CD8-positive, alpha-beta memory T cell (primary cell): ENCODE results near the gene OSBPL7. TPM values are rescaled to one million over a fixed set of nuclear protein-coding genes. Genes with fewer than 3 reads are reported as not detected.

ENCODE experiments used
- CTCF ChIA-PET: fragments of 350-600 bp; sonication (Branson Sonifier 250); formaldehyde crosslinking; loops from one replicate; lab custom pipeline; 2021; ENCODE audit warnings: antibody characterized with exemption; lab: Charles Lee
- POLR2A ChIA-PET: fragments of 350-600 bp; sonication (Branson Sonifier 250); formaldehyde crosslinking; loops from one replicate; lab custom pipeline; 2021; ENCODE audit warnings: antibody characterized with exemption; lab: Charles Lee
- DNase-seq, 5 donors: peaks; one replicate each; pipeline versions ENCODE4 v3.0.0 to v3.0.0-alpha.2; 2020 to 2022; ENCODE audit warnings: mixed read lengths in 1 of 5
- H3K27ac ChIP-seq: one replicate; pipeline ENCODE4 v1.7.0; 2013; ENCODE audit warnings: low read depth, mild to moderate bottlenecking, low read length, moderate library complexity
- H3K27me3 ChIP-seq: 2 replicates; pipeline ENCODE4 v1.7.0; 2013; ENCODE audit warnings: low read length, mild to moderate bottlenecking; ENCODE audit not compliant: insufficient read depth, poor library complexity, severe bottlenecking
- H3K36me3 ChIP-seq: 2 replicates; pipeline ENCODE4 v1.7.0; 2013; ENCODE audit warnings: mild to moderate bottlenecking, low read length, moderate library complexity; ENCODE audit not compliant: insufficient read depth
- H3K4me1 ChIP-seq: 2 replicates; pipeline ENCODE4 v1.7.0; 2013; ENCODE audit warnings: mild to moderate bottlenecking, low read length, moderate library complexity; ENCODE audit not compliant: insufficient read depth
- H3K4me3 ChIP-seq: 2 replicates; pipeline ENCODE4 v1.7.0; 2013; ENCODE audit warnings: mild to moderate bottlenecking, low read length
- H3K9me3 ChIP-seq: 2 replicates; pipeline ENCODE4 v1.7.0; 2013; ENCODE audit warnings: mild to moderate bottlenecking, low read length
- H3K27ac Mint-ChIP-seq, 8 donors: one replicate each; pipeline ENCODE4 v1.8.0; 2020 to 2021; ENCODE audit warnings: mixed read lengths in 8 of 8, mild to moderate bottlenecking in 6 of 8, inconsistent platforms in 3 of 8, moderate library complexity in 3 of 8
- H3K27me3 Mint-ChIP-seq, 2 donors: one replicate each; pipeline ENCODE4 v1.8.0; 2020 to 2021; ENCODE audit warnings: mixed read lengths in 2 of 2, mild to moderate bottlenecking in 1 of 2, moderate library complexity in 1 of 2
- H3K36me3 Mint-ChIP-seq, 3 donors: one replicate each; pipeline ENCODE4 v1.8.0; 2020 to 2021; ENCODE audit warnings: mixed read lengths in 3 of 3, inconsistent platforms in 1 of 3, mild to moderate bottlenecking in 1 of 3
- H3K4me1 Mint-ChIP-seq, 3 donors: one replicate each; pipeline ENCODE4 v1.8.0; 2020 to 2021; ENCODE audit warnings: mixed read lengths in 3 of 3, inconsistent platforms in 1 of 3, mild to moderate bottlenecking in 1 of 3
- H3K4me3 Mint-ChIP-seq, 7 donors: one replicate each; pipeline ENCODE4 v1.8.0; 2020 to 2021; ENCODE audit warnings: mixed read lengths in 7 of 7, mild to moderate bottlenecking in 6 of 7, moderate library complexity in 4 of 7, inconsistent platforms in 2 of 7
- H3K9me3 Mint-ChIP-seq, 5 donors: one replicate each; pipeline ENCODE4 v1.8.0; 2020 to 2022; ENCODE audit warnings: mixed read lengths in 5 of 5, mild to moderate bottlenecking in 3 of 5, moderate library complexity in 2 of 5, inconsistent platforms in 1 of 5
- polyA plus RNA-seq: library from polyadenylated mRNA; unstranded; fragments of 300-500 nt; fragmentation: Illumina TruSeq; gene quantifications from one replicate; pipeline ENCODE4 v1.2.3, GENCODE V29; 2021
- total RNA-seq, 2 experiments: library from RNA; stranded (reverse); gene quantifications; one replicate each; pipeline ENCODE4 v1.2.3, GENCODE V29; 2021

The OSBPL7 gene
- total and polyA plus RNA-seq, 3 experiments from 2014 or later: 11.0 to 17.5 (median 16.9) TPM

DNA sequence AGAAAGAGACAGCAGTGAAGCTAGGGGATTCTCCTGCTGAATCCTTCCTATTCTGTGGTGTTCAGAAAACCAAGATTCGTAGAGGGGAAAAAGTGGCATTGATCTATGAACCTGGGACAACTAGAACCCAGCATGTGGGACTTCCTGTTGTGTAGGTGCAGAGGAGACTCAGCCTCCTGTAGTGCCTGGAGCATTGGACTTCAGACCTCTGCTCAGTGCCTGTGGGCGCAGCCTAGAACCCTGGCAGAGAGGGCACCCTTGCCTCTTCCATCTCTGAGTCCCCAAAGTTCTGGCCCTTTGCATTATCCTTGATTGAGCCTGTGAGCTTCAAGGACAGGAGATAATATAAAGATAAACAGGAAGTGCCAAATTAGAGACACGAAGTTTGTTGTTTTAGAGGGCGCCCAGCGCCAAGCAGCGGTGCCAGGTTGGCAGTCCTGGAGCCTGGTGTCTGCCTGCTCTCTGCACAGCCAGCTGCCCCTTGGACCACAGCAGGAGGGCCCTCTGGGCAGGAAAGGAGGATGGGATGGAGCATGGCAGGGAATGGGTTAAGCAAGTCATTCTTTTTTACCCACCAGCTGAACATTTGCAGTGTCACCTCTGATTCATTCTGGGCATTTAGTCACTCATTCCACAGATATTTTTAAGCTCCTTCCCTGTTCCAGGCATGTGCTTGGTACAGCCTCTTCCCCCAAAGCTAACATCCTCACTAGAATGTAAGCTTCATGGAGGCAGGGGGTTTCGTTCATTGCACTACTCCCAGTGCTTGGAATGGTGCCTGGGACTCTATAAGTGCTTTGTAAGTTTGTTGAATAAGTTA, 41.2 kb upstream of the OSBPL7 start:
- Mint-ChIP-seq H3K9me3 (no peaks in the 10 kb centered on the region), H3K27me3 (peaks cover 11 to 33% of the 10 kb centered on the region in 2 donors), H3K27ac (no peak overlapping the region), H3K4me3 (no peak overlapping the region), H3K36me3 (peaks cover 0 to 2% (median 0%) of the 10 kb centered on the region in 3 donors), H3K4me1 (peaks cover 0 to 3% (median 0%) of the 10 kb centered on the region in 3 donors)
- POLR2A ChIA-PET: no interaction called here
- peaks cover 17% of the 10 kb centered on the region for H3K4me1 ChIP-seq
- no peak for DNase-seq
- no peak overlapping the region for H3K4me3 ChIP-seq
- no peaks in the 10 kb centered on the region for H3K27me3 ChIP-seq
- CTCF ChIA-PET: interaction anchor here (3.9 kb wide), 1 partner anchor 21 kb away, joined by 15 read pairs; the partner anchor contains the start of gene SCRN2
- H3K27ac ChIP-seq: no peak overlapping the region
- H3K9me3 ChIP-seq: no peaks in the 10 kb centered on the region
- H3K36me3 ChIP-seq: no peaks in the 10 kb centered on the region

DNA sequence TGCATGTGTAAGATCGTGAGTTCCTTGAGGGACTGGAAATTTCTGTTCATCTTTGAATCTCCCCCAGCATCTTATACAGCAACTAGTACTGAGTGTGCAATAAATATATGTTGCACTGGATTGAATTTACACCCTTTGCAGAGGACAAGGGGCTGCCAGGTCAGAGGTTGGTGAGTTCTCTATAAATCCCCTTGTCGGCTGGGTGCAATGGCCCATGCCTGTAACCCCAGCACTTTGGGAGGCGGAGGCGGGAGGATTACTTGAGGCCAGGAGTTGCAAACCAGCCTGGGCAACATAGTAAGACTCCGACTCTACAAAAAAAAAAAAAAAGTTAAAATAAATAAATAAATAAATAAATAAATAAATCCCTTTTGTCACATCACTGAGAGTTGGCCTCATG, 38.8 kb upstream of the OSBPL7 start:
- DNase-seq: no peak
- no peak overlapping the region for H3K27ac Mint-ChIP-seq
- peaks cover 14 to 39% of the 10 kb centered on the region in 2 donors for H3K27me3 Mint-ChIP-seq
- CTCF ChIA-PET: interaction anchor here (3.9 kb wide), 1 partner anchor 18 kb away, joined by 15 read pairs; the partner anchor contains the start of gene SCRN2
- no peaks in the 10 kb centered on the region for H3K9me3 Mint-ChIP-seq
- H3K27me3 ChIP-seq: no peaks in the 10 kb centered on the region
- H3K4me1 ChIP-seq: peaks cover 16% of the 10 kb centered on the region
- H3K4me3 ChIP-seq: no peak overlapping the region
- H3K4me3 Mint-ChIP-seq: no peak overlapping the region
- POLR2A ChIA-PET: no interaction called here
- H3K4me1 Mint-ChIP-seq: peaks cover 0 to 3% (median 0%) of the 10 kb centered on the region in 3 donors
- no peaks in the 10 kb centered on the region for H3K9me3 ChIP-seq
- no peaks in the 10 kb centered on the region for H3K36me3 ChIP-seq
- H3K36me3 Mint-ChIP-seq: peaks cover 0 to 2% (median 0%) of the 10 kb centered on the region in 3 donors
- no peak overlapping the region for H3K27ac ChIP-seq

DNA sequence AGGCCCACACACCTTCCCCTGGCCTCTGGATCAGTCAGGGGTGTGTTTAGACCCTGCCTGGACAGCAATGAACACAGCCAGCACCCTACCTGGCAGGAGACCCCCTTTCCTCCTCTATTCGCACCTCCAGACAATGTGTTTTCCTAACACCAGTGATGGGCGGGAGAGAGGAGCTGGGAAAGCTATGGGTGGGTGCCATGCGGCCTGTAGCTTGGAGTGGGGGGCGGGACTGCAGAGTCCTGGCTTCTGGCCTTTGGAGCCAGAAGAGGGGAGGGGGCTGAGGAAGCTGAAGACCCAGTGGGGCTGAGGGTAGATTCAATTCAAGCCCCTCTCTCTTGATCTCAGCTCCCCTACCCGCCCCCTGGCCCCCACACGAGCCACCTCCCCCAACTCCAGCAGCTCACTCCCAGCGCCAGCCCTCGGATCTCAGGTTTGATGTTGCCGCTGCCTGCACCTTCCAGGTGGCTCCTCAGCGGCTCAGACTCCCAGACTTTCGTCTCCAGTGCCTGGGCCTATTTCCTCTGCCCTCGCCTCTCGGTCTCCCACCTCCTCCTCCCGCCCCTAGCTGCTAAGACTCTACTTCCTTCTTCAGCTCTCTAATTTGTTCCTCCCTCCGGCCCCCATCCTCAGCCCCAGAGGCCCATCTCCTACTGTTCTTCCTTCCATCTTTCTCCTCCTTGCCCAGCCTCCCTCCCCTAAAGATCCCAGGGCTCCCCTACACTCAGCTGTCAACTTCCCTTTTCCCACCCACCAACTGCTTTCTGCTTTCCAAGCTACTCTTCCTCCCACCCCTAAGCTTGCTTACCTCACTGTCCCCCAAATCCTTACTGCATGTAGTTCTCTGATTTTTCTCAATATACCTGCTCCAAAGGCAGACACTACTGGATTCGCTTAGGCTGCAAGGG, 36.2 kb upstream of the OSBPL7 start:
- Mint-ChIP-seq H3K36me3 (no peaks in the 10 kb centered on the region), H3K27ac (no peak overlapping the region), H3K4me3 (no peak overlapping the region), H3K9me3 (no peaks in the 10 kb centered on the region), H3K27me3 (peaks cover 30 to 61% of the 10 kb centered on the region in 2 donors), H3K4me1 (no peaks in the 10 kb centered on the region)
- POLR2A ChIA-PET: no interaction called here
- CTCF ChIA-PET: interaction anchor here (1.7 to 2.6 kb wide), 2 partner anchors 32 to 39 kb away, joined by 3 to 12 read pairs; no protein-coding TSS in a partner anchor
- no peaks in the 10 kb centered on the region for H3K36me3 ChIP-seq
- no peak overlapping the region for H3K4me3 ChIP-seq
- peaks cover 3% of the 10 kb centered on the region for H3K4me1 ChIP-seq
- DNase-seq: no peak
- H3K9me3 ChIP-seq: no peaks in the 10 kb centered on the region
- H3K27me3 ChIP-seq: peaks cover 6% of the 10 kb centered on the region
- H3K27ac ChIP-seq: no peak overlapping the region

DNA sequence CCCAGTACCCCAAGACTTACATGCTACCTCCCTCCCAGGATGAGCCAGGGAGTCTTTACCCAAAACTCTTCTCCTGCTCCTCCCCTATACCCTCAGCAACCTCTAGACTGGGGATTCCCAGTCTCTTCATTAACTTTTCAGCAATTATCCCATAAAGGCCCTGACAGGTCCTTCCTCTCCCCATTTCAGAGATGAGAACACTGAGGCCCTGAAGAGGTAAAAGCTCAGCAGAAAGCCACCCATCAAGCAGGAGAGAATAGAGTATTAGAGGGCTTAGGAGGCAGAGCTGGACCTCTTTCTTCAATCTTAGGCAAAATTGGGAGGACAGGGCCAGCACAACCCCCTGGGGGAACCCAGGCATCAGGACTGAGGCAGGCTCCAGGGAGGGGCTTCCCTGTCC, 35.2 kb upstream of the OSBPL7 start:
- Histone ChIP-seq H3K27me3 (peaks cover 16% of the 10 kb centered on the region), H3K36me3 (no peaks in the 10 kb centered on the region), H3K4me1 (peaks cover 7% of the 10 kb centered on the region), H3K4me3 (no peak overlapping the region), H3K27ac (no peak overlapping the region), H3K9me3 (no peaks in the 10 kb centered on the region)
- Mint-ChIP-seq H3K9me3 (peaks cover 0 to 2% (median 0%) of the 10 kb centered on the region in 5 donors), H3K27me3 (peaks cover 36 to 71% of the 10 kb centered on the region in 2 donors), H3K36me3 (no peaks in the 10 kb centered on the region), H3K4me3 (no peak overlapping the region), H3K27ac (no peak overlapping the region), H3K4me1 (peaks cover 7 to 8% (median 8%) of the 10 kb centered on the region in 3 donors)
- POLR2A ChIA-PET: no interaction called here
- CTCF ChIA-PET: interaction anchor here (1.2 to 1.7 kb wide), 2 partner anchors 15 to 40 kb away, joined by 3 read pairs; no protein-coding TSS in a partner anchor
- no peak for DNase-seq

DNA sequence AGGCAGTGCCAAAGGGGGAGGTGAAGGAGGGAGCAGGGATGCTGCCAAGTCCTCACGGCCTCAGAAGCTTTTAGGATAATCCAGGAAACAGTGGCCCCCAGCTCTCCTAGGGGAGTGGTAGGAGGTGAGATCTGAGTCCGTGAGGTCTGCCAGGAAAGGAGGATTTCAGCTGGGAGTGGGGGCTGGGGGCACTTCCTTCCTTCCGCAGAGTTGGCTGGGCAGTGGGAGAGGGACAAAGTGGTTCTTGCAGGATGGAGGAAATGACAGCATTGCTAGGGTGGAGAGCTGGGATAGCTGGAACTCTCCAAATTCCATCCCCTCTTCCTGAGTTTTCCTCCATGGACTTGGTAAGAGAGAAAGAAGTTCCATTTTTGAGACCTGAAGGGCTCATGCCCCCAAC, 34.1 kb upstream of the OSBPL7 start:
- no peak for DNase-seq
- peaks cover 8 to 13% (median 12%) of the 10 kb centered on the region in 3 donors for H3K4me1 Mint-ChIP-seq
- no peaks in the 10 kb centered on the region for H3K36me3 ChIP-seq
- H3K36me3 Mint-ChIP-seq: no peaks in the 10 kb centered on the region
- H3K27ac Mint-ChIP-seq: no peak overlapping the region
- no peaks in the 10 kb centered on the region for H3K9me3 ChIP-seq
- ChIA-PET POLR2A (no interaction called here), CTCF (interaction anchor here (1.2 to 1.7 kb wide), 5 partner anchors 14 to 41 kb away, joined by 3 to 4 read pairs (median 3); partner anchors contain the start of gene MRPL10)
- H3K9me3 Mint-ChIP-seq: peaks cover 0 to 2% (median 0%) of the 10 kb centered on the region in 5 donors
- peaks cover 41 to 74% of the 10 kb centered on the region in 2 donors for H3K27me3 Mint-ChIP-seq
- no peak overlapping the region for H3K27ac ChIP-seq
- H3K27me3 ChIP-seq: peaks cover 21% of the 10 kb centered on the region
- no peak overlapping the region for H3K4me3 ChIP-seq
- H3K4me3 Mint-ChIP-seq: no peak overlapping the region
- H3K4me1 ChIP-seq: peaks cover 12% of the 10 kb centered on the region

DNA sequence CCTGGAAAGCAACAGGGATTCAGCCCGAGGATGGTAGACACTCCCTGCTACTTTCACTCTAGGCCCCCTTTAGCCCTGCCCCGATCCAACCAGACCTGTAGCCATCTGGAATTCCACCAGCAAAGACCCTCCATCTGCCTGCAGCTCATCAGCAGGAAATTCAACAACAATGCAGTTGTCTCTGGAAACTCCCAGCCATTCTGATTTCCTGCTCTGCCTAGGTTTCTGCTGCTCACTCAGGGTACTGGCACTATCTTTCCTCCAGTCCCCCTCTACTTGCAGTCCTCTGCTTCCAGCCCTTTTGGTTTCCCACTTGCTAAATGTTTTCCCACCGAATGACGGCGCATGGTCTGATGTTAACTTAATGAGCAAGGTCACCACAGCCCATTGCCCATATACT, 32.0 kb upstream of the OSBPL7 start:
- Mint-ChIP-seq H3K4me3 (peak overlapping the region in 2 of 7 donors; percentile 9 to 26), H3K36me3 (no peaks in the 10 kb centered on the region), H3K27me3 (peaks cover 52 to 79% of the 10 kb centered on the region in 2 donors), H3K27ac (no peak overlapping the region), H3K4me1 (peaks cover 14 to 19% (median 18%) of the 10 kb centered on the region in 3 donors), H3K9me3 (peaks cover 0 to 2% (median 0%) of the 10 kb centered on the region in 5 donors)
- Histone ChIP-seq H3K27me3 (peaks cover 41% of the 10 kb centered on the region), H3K36me3 (no peaks in the 10 kb centered on the region), H3K9me3 (no peaks in the 10 kb centered on the region), H3K4me3 (no peak overlapping the region), H3K4me1 (peaks cover 19% of the 10 kb centered on the region), H3K27ac (no peak overlapping the region)
- CTCF ChIA-PET: interaction anchor here (1.9 to 14.0 kb wide), 2 partner anchors 12 to 36 kb away, joined by 6 to 314 read pairs; partner anchors contain the start of genes SCRN2 and SP2
- DNase-seq: no peak
- POLR2A ChIA-PET: no interaction called here

DNA sequence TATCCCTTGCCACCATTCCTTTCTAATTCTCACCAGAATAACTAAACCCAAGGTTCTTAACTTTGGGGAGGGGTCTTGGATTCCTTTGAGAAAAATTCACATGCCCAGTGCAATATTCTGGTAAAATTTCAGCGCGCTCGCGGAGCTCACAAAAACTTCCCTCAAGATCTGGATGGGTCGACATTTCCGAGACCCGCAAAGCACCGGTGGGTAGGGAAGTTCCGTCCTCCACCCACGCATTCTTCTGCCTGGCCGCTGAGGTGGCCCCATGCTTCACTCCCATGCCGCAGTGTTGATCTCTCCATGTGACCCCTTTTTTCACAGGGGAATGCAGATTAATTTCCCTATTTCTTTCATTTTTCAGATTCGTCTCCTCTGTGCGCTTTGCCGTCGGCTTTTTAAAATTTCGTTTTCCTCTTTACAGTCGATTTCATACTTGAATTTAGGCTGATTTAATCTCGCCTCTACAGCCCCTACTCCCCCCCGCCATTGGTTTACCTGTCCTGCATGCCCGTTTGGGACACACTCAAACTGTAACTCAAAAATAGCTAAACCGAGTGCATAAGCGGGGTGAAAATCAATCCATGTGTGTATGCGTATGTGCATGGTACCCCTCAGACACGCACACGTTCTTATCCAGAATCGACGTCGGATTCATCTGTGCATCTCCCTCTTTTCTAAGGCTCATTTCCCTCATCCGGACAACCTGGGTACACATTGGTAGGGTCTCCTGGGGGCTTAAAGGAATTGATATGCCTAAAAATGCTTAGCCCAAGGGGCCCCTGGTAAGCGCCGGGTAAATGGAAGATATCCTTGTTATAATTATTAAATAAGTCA, 30.7 kb upstream of the OSBPL7 start:
- Histone ChIP-seq H3K27ac (peak overlapping the region; percentile 39), H3K4me3 (no peak overlapping the region), H3K36me3 (no peaks in the 10 kb centered on the region), H3K4me1 (peaks cover 25% of the 10 kb centered on the region), H3K27me3 (peaks cover 54% of the 10 kb centered on the region), H3K9me3 (no peaks in the 10 kb centered on the region)
- peak overlapping the region; percentile 13 to 65 (median 46) for H3K4me3 Mint-ChIP-seq
- peak overlapping the region in 1 of 8 donors; percentile 39 for H3K27ac Mint-ChIP-seq
- CTCF ChIA-PET: interaction anchor here (0.6 to 14.0 kb wide), 3 partner anchors 10 to 38 kb away, joined by 3 to 314 read pairs (median 4); partner anchors contain the start of genes SCRN2 and SP2
- peaks cover 14 to 20% (median 18%) of the 10 kb centered on the region in 3 donors for H3K4me1 Mint-ChIP-seq
- peaks cover 53 to 83% of the 10 kb centered on the region in 2 donors for H3K27me3 Mint-ChIP-seq
- POLR2A ChIA-PET: no interaction called here
- peaks cover 0 to 2% (median 0%) of the 10 kb centered on the region in 5 donors for H3K9me3 Mint-ChIP-seq
- DNase-seq: no peak
- H3K36me3 Mint-ChIP-seq: no peaks in the 10 kb centered on the region
